Measurements from ENCODE around the gene RAPGEF4.

- TF ChIP-seq POLR2AphosphoS5 (IDR thresholded peaks at IDR 0.05; ENCODE audit: low read depth, low read length), result no peak
- TF ChIP-seq CHD2 (IDR thresholded peaks at IDR 0.05; ENCODE audit: low read length), result no peak
- no peak for TF ChIP-seq CBX5 (IDR thresholded peaks at IDR 0.05; ENCODE audit: low read depth, low read length)
- no peak for TF ChIP-seq JUN (IDR thresholded peaks at IDR 0.05; ENCODE audit: low read depth, low read length)
- no peak for TF ChIP-seq YY1 (IDR thresholded peaks at IDR 0.05; ENCODE audit: low read depth, low read length)
- peak; percentile 79 to 85 for TF ChIP-seq RAD21 (IDR thresholded peaks at IDR 0.05 in 1 of 2, conservative IDR thresholded peaks at IDR 0.05 in 1 of 2; ENCODE audit: low read depth in 2 of 2, low read length in 2 of 2)
- no peak for TF ChIP-seq RFX5 (IDR thresholded peaks at IDR 0.05; ENCODE audit: borderline replicate concordance, low read depth, low read length)
- TF ChIP-seq CTCF (IDR thresholded peaks at IDR 0.05; ENCODE audit: control extremely low read depth in 1 of 3, insufficient read depth in 1 of 3, low read depth in 1 of 3, low read length in 3 of 3), result peak in 2 of 3 experiments; percentile 67 to 74; a peak in 3 of 4 replicates
- TF ChIP-seq JUND (IDR thresholded peaks at IDR 0.05; ENCODE audit: low read length), result no peak
- TF ChIP-seq MAX (IDR thresholded peaks at IDR 0.05), result no peak
These were observed 25.0 kb upstream of the RAPGEF4 start for GRCh38 chr2:172710584-172711047.

All from H1 (cell line).